ENCODE data around the gene ROMO1. TPM values are rescaled to one million over a fixed set of nuclear protein-coding genes. Genes with fewer than 3 reads are reported as not detected.

Gene ROMO1
- total RNA-seq, 1 experiment from 2014 or later, result 207 TPM

DNA sequence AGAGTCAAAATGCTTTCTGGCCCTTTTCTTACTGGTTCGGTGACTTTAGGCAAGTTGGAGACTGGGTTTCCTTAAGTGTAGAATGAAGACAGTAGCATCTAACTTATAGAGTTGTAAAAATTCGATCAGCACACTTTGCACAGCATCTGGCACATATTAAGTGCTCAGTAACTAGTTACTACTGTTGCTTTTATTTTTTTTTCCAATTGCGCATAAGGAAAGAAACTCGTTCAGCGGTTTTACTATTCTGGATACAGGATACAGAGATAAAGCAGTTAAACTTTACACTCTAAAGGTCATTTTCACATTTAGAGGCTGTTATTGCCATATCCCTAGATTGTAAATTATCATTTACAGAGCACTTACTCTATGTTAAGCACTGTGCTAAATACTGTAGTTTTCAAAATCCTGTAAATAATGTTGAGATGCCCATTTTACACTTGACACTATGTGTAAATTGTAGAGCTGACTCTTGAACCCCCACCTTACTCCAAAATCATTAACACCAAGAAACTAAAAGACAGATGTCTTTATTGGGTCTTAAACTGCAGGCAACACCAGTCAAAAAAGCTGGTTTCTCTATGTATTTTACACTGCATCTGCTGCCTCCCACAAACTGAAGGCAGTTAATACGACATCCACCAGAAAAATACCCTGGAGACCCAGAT is 886 bp downstream of the ROMO1 start:
- Histone ChIP-seq H3K23me2 (ENCODE audit: insufficient read length, low read depth, low read length, poor library complexity, severe bottlenecking) (peaks cover 8% of the 10 kb centered on the region), H3T11ph (ENCODE audit: low read length) (no peak overlapping the region), H3K56ac (ENCODE audit: insufficient read length, low read depth, low read length) (no peak overlapping the region), H4K91ac (ENCODE audit: insufficient read length, low read depth, low read length) (no peak overlapping the region), H3K27me3 (ENCODE audit: insufficient read depth, low read length) (no peaks in the 10 kb centered on the region), H3K9me3 (ENCODE audit: control insufficient read depth, low read depth, low read length) (no peaks in the 10 kb centered on the region), H4K8ac (replicated peaks; ENCODE audit: insufficient read length, low read depth, low read length) (no peak overlapping the region), H2BK20ac (ENCODE audit: low read depth, low read length, poor library complexity, severe bottlenecking) (no peak overlapping the region), H4K20me1 (ENCODE audit: control insufficient read depth, insufficient read depth, insufficient read length) (no peaks in the 10 kb centered on the region), H3K79me2 (ENCODE audit: insufficient read depth, low read length) (no peaks in the 10 kb centered on the region), H3K18ac (ENCODE audit: insufficient read length, low read depth, low read length) (no peak overlapping the region), H3K14ac (ENCODE audit: insufficient read depth, low read length) (no peak overlapping the region), H2AFZ (ENCODE audit: low read length) (no peak overlapping the region), H3K4me1 (ENCODE audit: insufficient read depth, low read length) (no peaks in the 10 kb centered on the region), H2BK120ac (ENCODE audit: low read depth, low read length, poor library complexity, severe bottlenecking) (no peak overlapping the region), H3K79me1 (ENCODE audit: insufficient read depth, low read depth, low read length, poor library complexity, severe bottlenecking) (no peaks in the 10 kb centered on the region), H3K27ac (ENCODE audit: insufficient read length, low read depth, low read length) (no peak overlapping the region), H2BK5ac (ENCODE audit: insufficient read length, low read length) (no peak overlapping the region), H4K5ac (ENCODE audit: insufficient read length, low read depth, low read length) (no peak overlapping the region), H3K23ac (ENCODE audit: insufficient read length, low read depth, low read length) (no peak overlapping the region), H2AK5ac (ENCODE audit: insufficient read length, low read length) (no peak overlapping the region), H2BK15ac (ENCODE audit: low read depth, low read length) (no peak overlapping the region), H3K4me2 (ENCODE audit: insufficient read depth, insufficient read length, low read length) (peak overlapping the region; percentile 94), H2BK12ac (ENCODE audit: insufficient read length, low read depth, low read length) (no peak overlapping the region), H3K4ac (ENCODE audit: low read depth, low read length) (no peak overlapping the region), H3K9ac (ENCODE audit: extremely low read depth, insufficient read length, low read length) (peak overlapping the region; percentile 87)
- TF ChIP-seq, protein P1, sequence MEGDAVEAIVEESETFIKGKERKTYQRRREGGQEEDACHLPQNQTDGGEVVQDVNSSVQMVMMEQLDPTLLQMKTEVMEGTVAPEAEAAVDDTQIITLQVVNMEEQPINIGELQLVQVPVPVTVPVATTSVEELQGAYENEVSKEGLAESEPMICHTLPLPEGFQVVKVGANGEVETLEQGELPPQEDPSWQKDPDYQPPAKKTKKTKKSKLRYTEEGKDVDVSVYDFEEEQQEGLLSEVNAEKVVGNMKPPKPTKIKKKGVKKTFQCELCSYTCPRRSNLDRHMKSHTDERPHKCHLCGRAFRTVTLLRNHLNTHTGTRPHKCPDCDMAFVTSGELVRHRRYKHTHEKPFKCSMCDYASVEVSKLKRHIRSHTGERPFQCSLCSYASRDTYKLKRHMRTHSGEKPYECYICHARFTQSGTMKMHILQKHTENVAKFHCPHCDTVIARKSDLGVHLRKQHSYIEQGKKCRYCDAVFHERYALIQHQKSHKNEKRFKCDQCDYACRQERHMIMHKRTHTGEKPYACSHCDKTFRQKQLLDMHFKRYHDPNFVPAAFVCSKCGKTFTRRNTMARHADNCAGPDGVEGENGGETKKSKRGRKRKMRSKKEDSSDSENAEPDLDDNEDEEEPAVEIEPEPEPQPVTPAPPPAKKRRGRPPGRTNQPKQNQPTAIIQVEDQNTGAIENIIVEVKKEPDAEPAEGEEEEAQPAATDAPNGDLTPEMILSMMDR (conservative IDR thresholded peaks at IDR 0.05), result no peak
- no peak for DNase-seq
- peak overlapping the region; percentile 93 to 97 for H3K4me3 Mint-ChIP-seq
- H3K4me1 Mint-ChIP-seq, result peaks cover 17 to 18% of the 10 kb centered on the region in 2 experiments
- peaks cover 14 to 48% (median 34%) of the 10 kb centered on the region in 3 experiments; a peak in 6 of 7 replicates for H3K36me3 Mint-ChIP-seq (ENCODE audit: insufficient read depth in 1 of 3, low read depth in 3 of 3)
- no peaks in the 10 kb centered on the region for H3K9me3 Mint-ChIP-seq
- peak overlapping the region; percentile 86 to 99 (median 97) for H3K27ac Mint-ChIP-seq
- WGBS (ENCODE audit: extremely low coverage, insufficient read length, low lambda C conversion rate), result no CpG with 5 or more reads among the region's 6 CpGs
- peaks cover 2% of the 10 kb centered on the region; the same call in 1 of the 2 replicates for H3K27me3 Mint-ChIP-seq (ENCODE audit: low read depth)

Data from H9 (cell line).